Esophagus squamous epithelium (tissue), 4 donors: ENCODE results near the gene MAEA.

ENCODE experiments used
- POLR2A ChIP-seq, 4 donors: fragments of 450-650 bp; IDR thresholded peaks; one replicate each; pipeline ENCODE4 v1.6.1; 2017; ENCODE audit warnings: antibody characterized with exemption in 4 of 4, mild to moderate bottlenecking in 4 of 4, moderate library complexity in 3 of 4
- TF ChIP-seq, protein P1 (sequence below), 6 experiments: fragments of 450-650 bp in 4 of 6; fragments of 200-600 bp in 2 of 6; sonication (generic) in 2 of 6; IDR thresholded peaks; one replicate each; pipeline ENCODE4 v1.5.1; 2016 to 2019; ENCODE audit warnings: antibody characterized with exemption in 6 of 6, mild to moderate bottlenecking in 4 of 6, moderate library complexity in 4 of 6

DNA sequence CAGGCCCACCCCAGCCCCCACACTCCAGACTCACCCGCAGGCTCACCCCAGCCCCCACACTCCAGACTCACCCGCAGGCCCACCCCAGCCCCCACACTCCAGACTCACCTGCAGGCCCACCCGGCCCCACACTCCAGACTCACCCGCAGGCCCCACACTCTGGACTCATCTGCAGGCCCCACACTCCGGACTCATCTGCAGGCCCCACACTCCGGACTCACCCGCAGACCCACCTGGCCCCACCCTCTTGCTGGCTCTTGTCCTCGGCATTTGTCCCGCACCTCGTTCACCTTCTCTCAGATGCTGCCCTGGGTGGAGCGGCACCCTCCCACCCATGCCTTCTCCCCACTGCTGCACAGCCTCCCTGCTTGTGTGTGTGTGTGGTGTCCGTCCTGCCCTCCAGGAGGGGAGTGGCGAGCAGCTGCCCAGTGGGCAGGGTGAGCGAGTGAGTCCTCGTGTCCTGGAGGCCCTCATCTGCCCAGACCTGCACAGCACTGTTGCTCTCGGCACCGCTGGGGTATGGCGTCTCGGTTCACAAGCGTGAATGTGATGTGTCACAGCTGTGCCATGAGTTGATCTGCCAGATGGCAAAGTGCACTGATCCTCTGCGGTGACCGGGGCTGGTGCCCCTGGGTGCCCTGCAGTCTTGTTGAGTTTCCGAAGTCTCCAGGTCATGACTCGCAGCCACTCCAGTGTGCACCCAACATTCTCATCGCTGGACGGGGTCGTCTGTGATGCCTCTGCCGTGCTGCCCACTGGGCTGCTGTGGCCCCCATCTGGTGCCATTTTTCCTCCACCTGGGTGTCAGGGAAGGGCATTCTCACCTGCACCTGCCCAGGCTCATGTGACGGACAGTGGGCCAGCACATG lies 27.7 kb downstream of the MAEA start:
- TF ChIP-seq POLR2A (IDR thresholded peaks at IDR 0.05) = no peak
- TF ChIP-seq, protein P1, sequence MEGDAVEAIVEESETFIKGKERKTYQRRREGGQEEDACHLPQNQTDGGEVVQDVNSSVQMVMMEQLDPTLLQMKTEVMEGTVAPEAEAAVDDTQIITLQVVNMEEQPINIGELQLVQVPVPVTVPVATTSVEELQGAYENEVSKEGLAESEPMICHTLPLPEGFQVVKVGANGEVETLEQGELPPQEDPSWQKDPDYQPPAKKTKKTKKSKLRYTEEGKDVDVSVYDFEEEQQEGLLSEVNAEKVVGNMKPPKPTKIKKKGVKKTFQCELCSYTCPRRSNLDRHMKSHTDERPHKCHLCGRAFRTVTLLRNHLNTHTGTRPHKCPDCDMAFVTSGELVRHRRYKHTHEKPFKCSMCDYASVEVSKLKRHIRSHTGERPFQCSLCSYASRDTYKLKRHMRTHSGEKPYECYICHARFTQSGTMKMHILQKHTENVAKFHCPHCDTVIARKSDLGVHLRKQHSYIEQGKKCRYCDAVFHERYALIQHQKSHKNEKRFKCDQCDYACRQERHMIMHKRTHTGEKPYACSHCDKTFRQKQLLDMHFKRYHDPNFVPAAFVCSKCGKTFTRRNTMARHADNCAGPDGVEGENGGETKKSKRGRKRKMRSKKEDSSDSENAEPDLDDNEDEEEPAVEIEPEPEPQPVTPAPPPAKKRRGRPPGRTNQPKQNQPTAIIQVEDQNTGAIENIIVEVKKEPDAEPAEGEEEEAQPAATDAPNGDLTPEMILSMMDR (IDR thresholded peaks at IDR 0.05) = no peak
